ENCODE results near the gene MTUS2. TPM values are rescaled to one million over a fixed set of nuclear protein-coding genes. Genes with fewer than 3 reads are reported as not detected.

MTUS2 gene
- total and polyA plus RNA-seq, 7 experiments from 2014 or later = 0.05 to 0.83 TPM; not detected in 5

DNA sequence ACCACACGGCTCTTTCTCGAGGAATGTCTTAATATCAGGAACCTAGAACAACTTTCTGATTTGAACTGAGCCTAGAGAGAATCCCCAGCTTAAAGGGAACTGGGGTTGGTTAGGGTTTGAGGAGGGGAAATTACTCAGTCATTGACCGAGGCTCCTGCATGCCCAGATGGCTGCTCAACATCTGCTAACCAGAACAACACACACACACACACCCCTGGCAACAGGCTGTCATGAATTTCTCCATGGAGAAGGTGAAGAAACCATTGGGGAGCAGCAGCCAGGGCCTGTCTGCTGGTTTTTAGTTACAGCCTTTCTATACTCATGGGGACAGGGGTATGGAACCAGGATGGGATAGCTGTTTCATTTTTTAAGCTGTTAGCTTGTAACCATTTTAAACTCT lies 5.2 kb downstream of the MTUS2 start:
- peaks cover 0 to 12% (median 5%) of the 10 kb centered on the region in 3 experiments for H3K9me3 ChIP-seq (ENCODE audit: control insufficient read depth in 2 of 3, low read length in 3 of 3)
- peaks cover 5 to 34% (median 17%) of the 10 kb centered on the region in 11 donors for H3K9me3 Mint-ChIP-seq
- peaks cover 0 to 6% (median 4%) of the 10 kb centered on the region in 7 donors for H3K4me1 Mint-ChIP-seq
- H3K36me3 ChIP-seq (ENCODE audit: control insufficient read depth in 2 of 3, insufficient read depth in 3 of 3, low read length in 3 of 3) = no peaks in the 10 kb centered on the region
- intact Hi-C loops (cut with micrococcal nuclease) = no loop called here
- no peaks in the 10 kb centered on the region for H3K27me3 ChIP-seq (ENCODE audit: control insufficient read depth in 2 of 2, insufficient read depth in 2 of 2, low read length in 2 of 2)
- H3K27ac ChIP-seq (ENCODE audit: low read depth, low read length) = no peak overlapping the region
- ChIA-PET POLR2A (no interaction called here), CTCF (no interaction called here)
- ATAC-seq (no peak), DNase-seq (no peak)
- H3K4me1 ChIP-seq (ENCODE audit: control insufficient read depth in 2 of 2, insufficient read depth in 2 of 2, low read length in 2 of 2) = peaks cover 0 to 5% of the 10 kb centered on the region in 2 donors
- no peak overlapping the region for H3K4me3 Mint-ChIP-seq
- peaks cover 0 to 9% (median 0%) of the 10 kb centered on the region in 5 donors for H3K36me3 Mint-ChIP-seq
- H3K4me3 ChIP-seq (ENCODE audit: low read length) = no peak overlapping the region
- no peak overlapping the region for H3K27ac Mint-ChIP-seq
- peaks cover 28 to 62% (median 40%) of the 10 kb centered on the region in 5 donors for H3K27me3 Mint-ChIP-seq

DNA sequence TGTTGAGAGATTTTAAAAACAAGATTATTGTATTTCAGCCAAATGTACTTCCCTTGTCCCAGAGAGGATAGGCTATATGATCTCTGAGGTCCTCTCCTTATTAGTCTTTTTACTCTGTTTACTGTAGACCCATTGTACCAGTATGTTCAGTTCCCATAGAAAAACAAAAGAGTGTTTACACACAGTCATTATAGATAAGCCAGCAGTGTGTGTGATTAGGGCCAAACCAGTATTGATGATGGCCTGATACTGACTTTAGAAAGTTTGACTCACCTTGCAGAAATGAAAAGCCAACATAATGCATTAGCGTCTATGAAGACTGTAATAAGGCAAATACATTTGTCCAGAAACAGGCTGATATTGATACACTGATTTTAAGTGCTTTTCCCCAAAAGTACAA lies 6.2 kb downstream of the MTUS2 start:
- Histone ChIP-seq H3K36me3 (ENCODE audit: control insufficient read depth in 2 of 3, insufficient read depth in 3 of 3, low read length in 3 of 3) (no peaks in the 10 kb centered on the region), H3K27me3 (ENCODE audit: control insufficient read depth in 2 of 2, insufficient read depth in 2 of 2, low read length in 2 of 2) (no peaks in the 10 kb centered on the region), H3K27ac (ENCODE audit: low read depth, low read length) (no peak overlapping the region), H3K4me3 (ENCODE audit: low read length) (no peak overlapping the region), H3K4me1 (ENCODE audit: control insufficient read depth in 2 of 2, insufficient read depth in 2 of 2, low read length in 2 of 2) (no peaks in the 10 kb centered on the region), H3K9me3 (ENCODE audit: control insufficient read depth in 2 of 3, low read length in 3 of 3) (peaks cover 0 to 16% (median 5%) of the 10 kb centered on the region in 3 experiments)
- Mint-ChIP-seq H3K36me3 (peaks cover 0 to 9% (median 0%) of the 10 kb centered on the region in 5 donors), H3K9me3 (peaks cover 8 to 44% (median 27%) of the 10 kb centered on the region in 11 donors), H3K27ac (no peak overlapping the region), H3K4me3 (no peak overlapping the region), H3K27me3 (peaks cover 18 to 63% (median 35%) of the 10 kb centered on the region in 5 donors), H3K4me1 (no peaks in the 10 kb centered on the region)
- POLR2A ChIA-PET = no interaction called here
- no peak for ATAC-seq
- intact Hi-C loops (cut with micrococcal nuclease) = no loop called here
- CTCF ChIA-PET = no interaction called here
- no peak for DNase-seq

DNA sequence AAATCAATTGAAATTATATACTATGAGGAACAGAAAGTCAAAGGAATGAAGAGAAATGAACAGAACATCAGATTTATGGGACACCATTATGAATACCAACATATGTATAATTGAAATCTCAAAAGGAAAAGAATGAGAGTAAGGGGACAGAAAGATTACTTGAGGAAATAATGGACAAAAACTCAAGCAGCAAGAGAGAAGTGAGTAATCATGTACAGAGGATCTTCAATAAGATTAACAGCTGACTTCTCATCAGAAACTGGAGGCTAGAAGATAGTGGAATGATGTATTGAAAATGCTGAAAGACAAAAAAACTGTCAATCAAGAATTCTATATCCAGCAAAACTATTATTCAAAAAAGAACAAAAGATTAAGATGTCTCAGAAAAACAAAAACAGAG lies 10.4 kb downstream of the MTUS2 start:
- Histone ChIP-seq H3K4me3 (ENCODE audit: low read length) (no peak overlapping the region), H3K36me3 (ENCODE audit: control insufficient read depth in 2 of 3, insufficient read depth in 3 of 3, low read length in 3 of 3) (no peaks in the 10 kb centered on the region), H3K27me3 (ENCODE audit: control insufficient read depth in 2 of 2, insufficient read depth in 2 of 2, low read length in 2 of 2) (no peaks in the 10 kb centered on the region), H3K9me3 (ENCODE audit: control insufficient read depth in 2 of 3, low read length in 3 of 3) (peaks cover 0 to 16% (median 5%) of the 10 kb centered on the region in 3 experiments), H3K4me1 (ENCODE audit: control insufficient read depth in 2 of 2, insufficient read depth in 2 of 2, low read length in 2 of 2) (no peaks in the 10 kb centered on the region), H3K27ac (ENCODE audit: low read depth, low read length) (no peak overlapping the region)
- POLR2A ChIA-PET = no interaction called here
- DNase-seq (no peak), ATAC-seq (no peak)
- Mint-ChIP-seq H3K27ac (no peak overlapping the region), H3K36me3 (peaks cover 0 to 9% (median 0%) of the 10 kb centered on the region in 5 donors), H3K27me3 (peaks cover 2 to 26% (median 10%) of the 10 kb centered on the region in 5 donors), H3K9me3 (peaks cover 8 to 49% (median 25%) of the 10 kb centered on the region in 11 donors), H3K4me1 (no peaks in the 10 kb centered on the region), H3K4me3 (no peak overlapping the region)
- intact Hi-C loops (cut with micrococcal nuclease) = no loop called here
- CTCF ChIA-PET = no interaction called here

DNA sequence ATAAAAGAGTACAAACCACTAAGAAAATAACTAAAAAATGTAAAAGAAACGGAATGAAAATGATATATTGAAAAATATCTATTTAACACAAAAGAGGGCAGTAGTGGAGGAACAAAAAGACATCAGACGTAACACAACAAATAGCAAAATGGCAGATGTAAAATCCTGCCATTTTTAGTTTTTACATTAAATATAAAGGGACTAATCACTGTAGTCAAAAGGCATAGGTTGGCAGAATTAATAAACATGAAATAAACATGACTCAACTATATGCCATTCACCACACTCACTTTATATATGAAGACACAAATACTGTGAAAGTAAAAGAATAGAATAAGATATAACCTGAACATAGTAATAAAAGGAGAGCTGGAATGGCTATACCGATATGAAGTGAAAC lies 11.0 kb downstream of the MTUS2 start:
- Histone ChIP-seq H3K4me1 (ENCODE audit: control insufficient read depth in 2 of 2, insufficient read depth in 2 of 2, low read length in 2 of 2) (no peaks in the 10 kb centered on the region), H3K27me3 (ENCODE audit: control insufficient read depth in 2 of 2, insufficient read depth in 2 of 2, low read length in 2 of 2) (no peaks in the 10 kb centered on the region), H3K36me3 (ENCODE audit: control insufficient read depth in 2 of 3, insufficient read depth in 3 of 3, low read length in 3 of 3) (no peaks in the 10 kb centered on the region), H3K4me3 (ENCODE audit: low read length) (no peak overlapping the region), H3K27ac (ENCODE audit: low read depth, low read length) (no peak overlapping the region), H3K9me3 (ENCODE audit: control insufficient read depth in 2 of 3, low read length in 3 of 3) (peaks cover 0 to 16% (median 5%) of the 10 kb centered on the region in 3 experiments)
- no peak for ATAC-seq
- intact Hi-C loops (cut with micrococcal nuclease) = no loop called here
- H3K4me3 Mint-ChIP-seq = no peak overlapping the region
- H3K9me3 Mint-ChIP-seq = peaks cover 8 to 49% (median 25%) of the 10 kb centered on the region in 11 donors
- peaks cover 2 to 26% (median 10%) of the 10 kb centered on the region in 5 donors for H3K27me3 Mint-ChIP-seq
- H3K4me1 Mint-ChIP-seq = no peaks in the 10 kb centered on the region
- CTCF ChIA-PET = no interaction called here
- POLR2A ChIA-PET = no interaction called here
- DNase-seq = no peak
- H3K36me3 Mint-ChIP-seq = peaks cover 0 to 9% (median 0%) of the 10 kb centered on the region in 5 donors
- no peak overlapping the region for H3K27ac Mint-ChIP-seq

DNA sequence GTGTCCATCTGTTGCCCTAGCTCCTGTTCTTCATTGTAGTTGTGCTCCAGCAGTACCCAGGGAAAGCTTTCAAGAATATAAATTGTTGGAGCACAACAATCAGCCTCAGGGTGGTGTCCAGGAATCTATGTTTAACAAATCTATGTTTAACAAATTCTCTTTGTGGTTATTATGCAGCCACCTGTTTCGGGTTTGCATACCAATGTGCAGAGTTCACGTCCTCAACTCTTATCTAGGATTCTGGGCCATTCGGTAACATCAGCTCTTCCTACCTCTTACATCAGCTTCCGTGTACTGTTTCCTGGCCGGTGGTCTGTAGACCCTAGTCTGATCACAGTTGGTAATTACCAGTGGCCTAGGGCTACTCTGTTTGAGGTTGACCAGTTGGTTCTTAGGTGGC lies 17.0 kb downstream of the MTUS2 start:
- peaks cover 2 to 14% (median 5%) of the 10 kb centered on the region in 5 donors for H3K27me3 Mint-ChIP-seq
- H3K4me3 Mint-ChIP-seq = no peak overlapping the region
- peaks cover 0 to 3% (median 0%) of the 10 kb centered on the region in 11 donors for H3K9me3 Mint-ChIP-seq
- H3K27me3 ChIP-seq (ENCODE audit: control insufficient read depth in 2 of 2, insufficient read depth in 2 of 2, low read length in 2 of 2) = no peaks in the 10 kb centered on the region
- H3K4me3 ChIP-seq (ENCODE audit: low read length) = no peak overlapping the region
- POLR2A ChIA-PET = no interaction called here
- intact Hi-C loops (cut with micrococcal nuclease) = no loop called here
- ATAC-seq (no peak), DNase-seq (no peak)
- H3K27ac ChIP-seq (ENCODE audit: low read depth, low read length) = no peak overlapping the region
- H3K4me1 ChIP-seq (ENCODE audit: control insufficient read depth in 2 of 2, insufficient read depth in 2 of 2, low read length in 2 of 2) = no peaks in the 10 kb centered on the region
- CTCF ChIA-PET = no interaction called here
- no peaks in the 10 kb centered on the region for H3K36me3 ChIP-seq (ENCODE audit: control insufficient read depth in 2 of 3, insufficient read depth in 3 of 3, low read length in 3 of 3)
- H3K27ac Mint-ChIP-seq = no peak overlapping the region
- no peaks in the 10 kb centered on the region for H3K9me3 ChIP-seq (ENCODE audit: control insufficient read depth in 2 of 3, low read length in 3 of 3)
- H3K4me1 Mint-ChIP-seq = no peaks in the 10 kb centered on the region
- H3K36me3 Mint-ChIP-seq = no peaks in the 10 kb centered on the region

DNA sequence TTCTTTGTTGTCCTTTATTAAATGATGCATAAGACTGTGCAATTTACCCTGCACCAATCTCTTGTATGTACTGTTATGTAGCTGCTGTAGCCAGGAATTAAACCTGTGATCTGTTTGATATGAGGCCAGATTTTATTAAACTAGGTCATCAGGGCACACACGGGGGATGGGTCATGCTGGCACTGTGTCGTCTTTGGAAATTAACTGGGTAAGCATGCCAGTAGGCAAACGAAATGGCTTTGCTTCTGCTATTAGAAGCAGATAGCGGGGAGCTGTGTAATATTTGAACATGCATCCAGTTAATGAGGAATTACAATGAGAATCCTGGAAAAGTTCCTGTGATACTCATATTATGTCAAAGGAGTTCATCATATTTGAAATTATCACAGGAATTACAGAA lies 23.5 kb downstream of the MTUS2 start:
- Histone ChIP-seq H3K4me1 (ENCODE audit: control insufficient read depth in 2 of 2, insufficient read depth in 2 of 2, low read length in 2 of 2) (no peaks in the 10 kb centered on the region), H3K9me3 (ENCODE audit: control insufficient read depth in 2 of 3, low read length in 3 of 3) (no peaks in the 10 kb centered on the region), H3K4me3 (ENCODE audit: low read length) (no peak overlapping the region), H3K27me3 (ENCODE audit: control insufficient read depth in 2 of 2, insufficient read depth in 2 of 2, low read length in 2 of 2) (no peaks in the 10 kb centered on the region), H3K36me3 (ENCODE audit: control insufficient read depth in 2 of 3, insufficient read depth in 3 of 3, low read length in 3 of 3) (no peaks in the 10 kb centered on the region), H3K27ac (ENCODE audit: low read depth, low read length) (no peak overlapping the region)
- POLR2A ChIA-PET = no interaction called here
- Mint-ChIP-seq H3K36me3 (no peaks in the 10 kb centered on the region), H3K9me3 (peaks cover 0 to 3% (median 0%) of the 10 kb centered on the region in 11 donors), H3K4me1 (no peaks in the 10 kb centered on the region), H3K27ac (no peak overlapping the region), H3K27me3 (peaks cover 0 to 18% (median 7%) of the 10 kb centered on the region in 5 donors), H3K4me3 (no peak overlapping the region)
- DNase-seq (no peak), ATAC-seq (no peak)
- intact Hi-C loops (cut with micrococcal nuclease) = no loop called here
- CTCF ChIA-PET = no interaction called here

DNA sequence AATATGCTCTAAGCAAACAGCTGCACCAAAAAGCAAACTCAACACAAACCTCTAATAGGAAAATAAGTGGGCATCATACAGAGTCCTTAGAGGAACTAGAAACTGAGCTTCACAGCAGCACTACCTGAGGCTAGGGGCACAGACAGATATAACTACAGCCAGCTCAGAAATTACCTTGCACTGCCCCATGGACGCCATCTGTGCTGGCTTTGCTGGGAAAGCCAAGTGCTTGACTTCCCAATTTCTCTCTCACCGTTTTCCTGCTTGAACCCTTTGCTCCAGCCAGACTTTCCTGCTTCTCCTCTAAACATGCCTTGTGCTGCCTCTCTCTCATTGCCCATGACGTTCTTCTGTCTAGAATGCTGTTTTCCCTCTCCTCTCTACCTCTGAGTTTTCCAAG lies 29.3 kb downstream of the MTUS2 start:
- intact Hi-C loops (cut with micrococcal nuclease) = no loop called here
- POLR2A ChIA-PET = no interaction called here
- CTCF ChIA-PET = no interaction called here
- ATAC-seq = no peak
- H3K4me1 ChIP-seq (ENCODE audit: control insufficient read depth in 2 of 2, insufficient read depth in 2 of 2, low read length in 2 of 2) = no peaks in the 10 kb centered on the region
- Mint-ChIP-seq H3K36me3 (no peaks in the 10 kb centered on the region), H3K27me3 (peaks cover 2 to 25% (median 24%) of the 10 kb centered on the region in 5 donors), H3K4me3 (no peak overlapping the region), H3K27ac (no peak overlapping the region), H3K4me1 (no peaks in the 10 kb centered on the region), H3K9me3 (peaks cover 0 to 2% (median 0%) of the 10 kb centered on the region in 11 donors)
- H3K27me3 ChIP-seq (ENCODE audit: control insufficient read depth in 2 of 2, insufficient read depth in 2 of 2, low read length in 2 of 2) = no peaks in the 10 kb centered on the region
- H3K36me3 ChIP-seq (ENCODE audit: control insufficient read depth in 2 of 3, insufficient read depth in 3 of 3, low read length in 3 of 3) = no peaks in the 10 kb centered on the region
- no peaks in the 10 kb centered on the region for H3K9me3 ChIP-seq (ENCODE audit: control insufficient read depth in 2 of 3, low read length in 3 of 3)
- no peak for DNase-seq
- H3K4me3 ChIP-seq (ENCODE audit: low read length) = no peak overlapping the region
- no peak overlapping the region for H3K27ac ChIP-seq (ENCODE audit: low read depth, low read length)
